Measurements from ENCODE around the gene HES7. TPM values are rescaled to one million over a fixed set of nuclear protein-coding genes. Genes with fewer than 3 reads are reported as not detected.
A peak's percentile ranks its signal among the peaks of the same experiment; 100 is the strongest.

Gene HES7
- total RNA-seq, 1 donor from 2014 or later = not detected

GRCh38 chr17:8150194-8151119, 26.6 kb upstream of the HES7 start:
- H3K4me3 ChIP-seq = peak overlapping the region; percentile 80 to 90
- DNase-seq (ENCODE audit: low spot score in 2 of 2) = no peak
- peaks cover 61 to 63% of the 10 kb centered on the region in 2 donors for H3K36me3 ChIP-seq
- no peaks in the 10 kb centered on the region for H3K27me3 ChIP-seq
- TF ChIP-seq, protein P1, sequence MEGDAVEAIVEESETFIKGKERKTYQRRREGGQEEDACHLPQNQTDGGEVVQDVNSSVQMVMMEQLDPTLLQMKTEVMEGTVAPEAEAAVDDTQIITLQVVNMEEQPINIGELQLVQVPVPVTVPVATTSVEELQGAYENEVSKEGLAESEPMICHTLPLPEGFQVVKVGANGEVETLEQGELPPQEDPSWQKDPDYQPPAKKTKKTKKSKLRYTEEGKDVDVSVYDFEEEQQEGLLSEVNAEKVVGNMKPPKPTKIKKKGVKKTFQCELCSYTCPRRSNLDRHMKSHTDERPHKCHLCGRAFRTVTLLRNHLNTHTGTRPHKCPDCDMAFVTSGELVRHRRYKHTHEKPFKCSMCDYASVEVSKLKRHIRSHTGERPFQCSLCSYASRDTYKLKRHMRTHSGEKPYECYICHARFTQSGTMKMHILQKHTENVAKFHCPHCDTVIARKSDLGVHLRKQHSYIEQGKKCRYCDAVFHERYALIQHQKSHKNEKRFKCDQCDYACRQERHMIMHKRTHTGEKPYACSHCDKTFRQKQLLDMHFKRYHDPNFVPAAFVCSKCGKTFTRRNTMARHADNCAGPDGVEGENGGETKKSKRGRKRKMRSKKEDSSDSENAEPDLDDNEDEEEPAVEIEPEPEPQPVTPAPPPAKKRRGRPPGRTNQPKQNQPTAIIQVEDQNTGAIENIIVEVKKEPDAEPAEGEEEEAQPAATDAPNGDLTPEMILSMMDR (IDR thresholded peaks at IDR 0.05) = no peak
- H3K27ac ChIP-seq = peak overlapping the region; percentile 99
- H3K4me1 ChIP-seq = peaks cover 15 to 43% of the 10 kb centered on the region in 2 donors
- intact Hi-C loops (cut with DNase I) = loop anchor here (1.0 kb wide), 1 partner anchor 11 kb away; no protein-coding TSS in a partner anchor
- no peaks in the 10 kb centered on the region for H3K9me3 ChIP-seq

DNA sequence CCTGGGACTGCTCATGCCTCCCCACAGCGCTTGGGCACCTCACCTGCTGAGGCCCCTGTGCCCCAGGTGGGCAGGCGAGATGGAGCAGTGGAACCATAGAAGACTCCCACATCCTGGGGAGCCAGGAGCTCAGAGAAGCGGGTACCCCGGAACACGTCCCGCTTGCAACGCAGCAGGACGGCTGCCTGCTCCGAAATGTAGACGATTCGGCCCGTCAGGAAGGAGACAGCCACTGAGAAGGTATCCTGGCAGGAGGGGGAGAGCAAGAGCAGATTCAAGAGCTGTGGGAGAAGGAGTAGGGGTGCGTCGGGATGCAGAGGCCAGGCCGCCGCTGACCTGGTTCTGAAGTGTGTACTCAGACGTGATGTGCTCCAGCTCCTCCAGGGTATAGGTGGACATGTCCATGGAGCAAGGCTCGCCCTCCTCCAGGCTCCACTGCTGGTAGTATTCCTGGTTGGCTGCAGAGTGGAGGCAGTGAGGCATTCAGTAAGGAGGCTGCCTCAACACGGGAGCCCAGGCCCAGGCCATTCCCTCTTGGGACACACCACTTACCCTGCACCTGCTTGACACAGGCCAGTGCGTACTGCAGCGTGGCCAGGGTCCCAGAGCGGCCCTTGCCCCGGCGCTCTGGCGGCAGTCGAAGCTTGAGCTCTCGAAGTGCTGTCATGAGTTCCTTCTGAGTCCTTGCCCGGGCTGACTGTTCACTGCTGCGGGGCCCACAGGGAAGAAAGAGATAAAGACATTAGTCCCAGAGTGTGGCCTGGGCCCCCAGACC, 25.7 kb upstream of the HES7 start:
- no peaks in the 10 kb centered on the region for H3K27me3 ChIP-seq
- peak in 1 of 2 donors; percentile 67 for DNase-seq (ENCODE audit: low spot score in 2 of 2)
- H3K9me3 ChIP-seq = no peaks in the 10 kb centered on the region
- H3K4me1 ChIP-seq = peaks cover 15 to 43% of the 10 kb centered on the region in 2 donors
- peak overlapping the region; percentile 99 for H3K27ac ChIP-seq
- intact Hi-C loops (cut with DNase I) = no loop called here
- TF ChIP-seq, protein P1 (IDR thresholded peaks at IDR 0.05) = no peak
- peak overlapping the region; percentile 80 to 90 for H3K4me3 ChIP-seq
- H3K36me3 ChIP-seq = peaks cover 69 to 71% of the 10 kb centered on the region in 2 donors

GRCh38 chr17:8148560-8148959, 24.7 kb upstream of the HES7 start:
- H3K36me3 ChIP-seq = peaks cover 80 to 82% of the 10 kb centered on the region in 2 donors
- intact Hi-C loops (cut with DNase I) = no loop called here
- H3K27ac ChIP-seq = peak overlapping the region; percentile 99

GRCh38 chr17:8147805-8148404, 24.0 kb upstream of the HES7 start:
- Histone ChIP-seq H3K9me3 (no peaks in the 10 kb centered on the region), H3K36me3 (peaks cover 82 to 83% of the 10 kb centered on the region in 2 donors), H3K4me3 (no peak overlapping the region), H3K27ac (peak overlapping the region; percentile 99), H3K4me1 (peaks cover 12 to 33% of the 10 kb centered on the region in 2 donors), H3K27me3 (no peaks in the 10 kb centered on the region)
- intact Hi-C loops (cut with DNase I) = no loop called here
- TF ChIP-seq, protein P1 (IDR thresholded peaks at IDR 0.05) = no peak
- peak in 1 of 2 donors; percentile 61 for DNase-seq (ENCODE audit: low spot score in 2 of 2)

More at GRCh38 chr17:8148560-8148959, 24.7 kb upstream of the HES7 start:
- no peaks in the 10 kb centered on the region for H3K9me3 ChIP-seq
- DNase-seq (ENCODE audit: low spot score in 2 of 2) = no peak
- no peaks in the 10 kb centered on the region for H3K27me3 ChIP-seq
- TF ChIP-seq, protein P1 (IDR thresholded peaks at IDR 0.05) = no peak
- H3K4me3 ChIP-seq = no peak overlapping the region
- H3K4me1 ChIP-seq = peaks cover 15 to 40% of the 10 kb centered on the region in 2 donors

DNA sequence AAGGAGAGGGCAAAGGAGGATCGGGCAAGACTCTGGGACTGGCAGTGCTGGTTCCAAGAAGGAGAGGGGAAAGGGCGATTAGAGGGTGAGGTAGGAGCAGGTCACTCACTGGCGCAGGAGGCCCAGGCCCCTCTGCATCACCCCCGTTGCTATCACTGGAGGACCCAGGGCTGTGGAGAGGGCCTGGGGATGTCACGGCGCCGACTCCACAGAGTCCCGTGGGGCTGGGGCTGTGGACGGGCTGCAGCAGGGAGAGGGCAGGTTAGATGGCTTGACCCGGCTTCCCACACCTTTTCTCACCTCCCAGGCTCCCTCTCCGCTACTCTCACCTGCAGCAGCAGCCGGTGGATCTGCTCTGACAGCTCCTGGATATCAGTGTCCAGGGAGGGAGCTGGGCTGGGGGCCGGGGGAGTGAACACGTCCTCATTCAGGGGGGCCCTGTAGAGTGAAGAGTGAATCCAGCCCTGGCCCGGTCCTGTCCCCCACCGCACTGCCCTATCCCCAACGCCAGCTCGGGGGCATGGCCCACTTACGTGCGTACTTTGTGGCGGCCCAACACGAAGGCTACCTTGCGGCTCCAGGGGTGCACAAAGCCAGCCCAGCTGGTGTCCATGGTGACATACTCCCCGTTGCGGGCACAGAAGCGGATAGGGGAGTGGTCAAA, 23.4 kb upstream of the HES7 start:
- Histone ChIP-seq H3K9me3 (no peaks in the 10 kb centered on the region), H3K4me1 (peaks cover 8 to 28% of the 10 kb centered on the region in 2 donors), H3K27me3 (no peaks in the 10 kb centered on the region), H3K36me3 (peaks cover 86 to 87% of the 10 kb centered on the region in 2 donors), H3K4me3 (no peak overlapping the region), H3K27ac (peak overlapping the region; percentile 99)
- TF ChIP-seq, protein P1 (IDR thresholded peaks at IDR 0.05) = no peak
- intact Hi-C loops (cut with DNase I) = no loop called here
- peak in 1 of 2 donors; percentile 66 for DNase-seq (ENCODE audit: low spot score in 2 of 2)

Data from ascending aorta (tissue), 2 donors.